Measurements from ENCODE around the gene RFC5.
"Not testable (repeated sequence)": the region's sequence is repeated elsewhere in the genome, so short reads cannot be mapped to it uniquely, and the experiment has no call there.

Gene RFC5

DNA sequence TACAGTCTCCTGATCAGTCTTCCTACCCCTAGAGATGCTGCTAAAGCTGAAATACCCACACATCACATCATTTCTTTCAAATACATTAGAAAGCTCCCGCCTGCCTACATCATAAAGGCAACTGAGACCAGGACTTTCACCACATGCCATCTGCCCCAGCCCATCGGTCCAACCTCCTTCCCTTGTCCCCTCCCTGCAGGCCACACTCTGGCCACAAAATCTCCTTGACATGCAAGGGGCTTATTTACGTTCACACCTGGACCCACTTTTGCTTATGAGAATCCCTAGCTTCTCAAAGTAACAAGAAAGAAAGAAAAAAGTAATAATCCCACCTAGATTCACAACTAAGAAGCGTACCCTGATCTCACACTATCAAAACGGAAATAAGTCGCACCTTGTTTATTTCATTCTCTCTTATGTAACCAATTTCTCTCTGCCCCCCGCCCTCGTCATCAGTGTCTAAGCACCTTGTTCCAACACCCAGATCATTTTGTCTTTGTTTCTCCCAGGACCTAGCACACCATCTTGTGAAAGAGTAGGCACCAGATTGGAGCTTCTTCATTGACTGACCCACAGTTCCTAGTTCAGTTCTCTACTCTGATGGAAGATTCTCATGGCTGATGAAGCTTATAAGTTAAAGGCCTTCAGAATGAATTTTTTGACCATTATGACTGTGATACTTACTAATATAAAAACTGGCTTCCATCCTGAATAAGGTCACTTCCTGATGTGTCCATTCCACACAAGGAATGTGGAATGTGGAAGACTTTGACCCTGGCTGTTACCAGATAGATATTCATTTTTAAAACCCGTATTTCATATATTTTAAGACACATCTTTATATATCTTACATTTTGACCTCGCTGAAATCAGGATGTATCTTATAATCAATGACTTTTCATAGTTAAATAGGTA lies 36.8 kb downstream of the RFC5 start:
- no peak for DNase-seq

DNA sequence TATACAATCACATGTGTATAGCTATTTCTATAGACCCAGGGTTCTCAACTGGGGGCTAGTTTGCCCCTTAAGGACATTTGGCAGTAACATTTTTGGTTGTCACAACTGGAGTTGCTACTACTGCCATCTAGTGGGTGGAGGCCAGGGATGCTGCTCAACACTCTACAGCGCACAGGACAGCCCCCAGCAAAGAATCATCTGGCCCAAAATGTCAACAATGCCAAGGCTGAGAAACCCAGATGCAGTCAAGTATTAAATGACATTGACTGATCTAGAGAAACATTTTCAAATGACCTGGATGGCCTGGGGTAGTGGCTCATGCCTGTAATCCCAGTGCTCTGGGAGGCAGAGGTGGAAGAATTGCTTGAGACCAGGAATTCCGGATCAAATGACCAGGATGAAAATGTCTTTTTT lies 38.6 kb downstream of the RFC5 start:
- peak; percentile 78 for DNase-seq

DNA sequence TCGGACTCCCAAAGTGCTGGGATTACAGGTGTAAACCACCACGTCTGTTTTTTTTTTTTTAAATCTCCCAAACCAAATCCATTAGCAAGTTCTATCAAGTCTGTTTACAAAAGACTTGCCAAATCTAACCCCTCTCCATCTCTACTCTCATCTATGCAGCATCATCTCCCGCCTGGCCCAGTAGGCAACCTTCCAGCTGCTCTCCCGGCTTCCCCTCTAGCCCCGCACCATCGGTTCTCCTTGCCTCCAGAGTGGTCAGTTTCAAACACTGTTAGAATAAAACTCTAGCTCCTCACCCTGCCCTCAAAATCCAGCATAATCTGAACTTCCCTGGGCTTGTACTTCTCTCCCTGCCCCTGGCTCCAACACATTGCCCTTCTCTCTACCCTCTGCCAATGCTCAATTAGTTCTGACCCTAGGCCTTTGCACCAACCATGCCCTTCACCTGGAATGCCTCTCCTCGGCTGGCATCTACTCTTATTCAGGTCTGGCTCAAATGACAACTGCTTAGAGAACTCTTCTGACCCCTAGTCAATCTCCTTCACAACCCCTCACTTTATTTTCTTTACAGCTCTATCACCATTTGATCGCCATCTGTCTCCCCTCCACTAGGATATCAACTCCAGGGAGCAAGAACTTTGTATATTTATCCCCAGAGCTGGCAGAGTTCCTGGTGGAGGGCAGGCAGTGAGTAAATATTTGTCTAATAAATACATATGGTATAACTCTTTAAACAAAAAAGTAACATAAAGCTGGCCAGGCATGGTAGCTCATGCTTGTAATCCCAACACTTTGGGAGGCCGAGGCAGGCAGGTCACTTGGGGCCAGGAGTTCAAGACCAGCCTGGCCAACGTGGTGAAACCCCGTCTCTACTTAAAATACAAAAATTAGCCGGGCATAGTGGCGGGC lies 39.6 kb downstream of the RFC5 start:
- peak; percentile 85 for DNase-seq

DNA sequence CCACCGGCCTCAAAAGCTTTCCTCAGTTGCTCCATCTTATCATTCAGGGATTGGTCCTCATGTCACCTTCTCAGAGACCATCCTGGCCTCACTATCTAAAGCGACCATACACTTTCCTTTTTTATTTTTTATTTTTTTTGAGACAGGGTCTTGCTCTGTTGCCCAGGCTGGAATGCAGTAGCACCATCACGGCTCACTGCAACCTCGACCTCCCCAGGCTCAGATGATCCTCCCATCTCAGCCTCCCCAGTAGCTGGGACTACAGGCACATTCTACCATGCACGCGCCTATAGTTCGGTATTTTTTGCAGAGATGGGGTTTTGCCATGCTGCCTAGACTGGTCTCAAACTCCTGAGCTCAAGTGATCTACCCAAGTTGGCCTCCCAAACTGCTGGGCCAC lies 41.7 kb downstream of the RFC5 start:
- DNase-seq, result no peak

DNA sequence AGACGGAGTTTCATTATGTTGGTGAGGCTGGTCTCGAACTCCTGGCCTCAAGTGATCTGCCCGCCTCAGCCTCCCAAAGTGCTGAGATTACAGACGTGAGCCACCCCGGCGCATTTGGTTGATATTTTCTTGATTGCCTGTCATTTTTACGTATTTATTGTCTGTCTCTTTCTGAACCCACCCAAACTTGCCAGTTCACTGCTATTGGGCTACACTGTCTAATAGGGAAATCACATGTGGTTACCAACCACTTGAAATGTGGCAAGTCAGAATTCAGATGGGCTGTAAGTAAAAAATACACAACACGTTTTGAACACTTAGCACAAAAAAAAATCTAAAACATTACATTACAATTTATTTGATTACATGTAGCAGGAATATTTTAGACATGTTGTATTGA lies 42.4 kb downstream of the RFC5 start:
- peak; percentile 34 for DNase-seq

DNA sequence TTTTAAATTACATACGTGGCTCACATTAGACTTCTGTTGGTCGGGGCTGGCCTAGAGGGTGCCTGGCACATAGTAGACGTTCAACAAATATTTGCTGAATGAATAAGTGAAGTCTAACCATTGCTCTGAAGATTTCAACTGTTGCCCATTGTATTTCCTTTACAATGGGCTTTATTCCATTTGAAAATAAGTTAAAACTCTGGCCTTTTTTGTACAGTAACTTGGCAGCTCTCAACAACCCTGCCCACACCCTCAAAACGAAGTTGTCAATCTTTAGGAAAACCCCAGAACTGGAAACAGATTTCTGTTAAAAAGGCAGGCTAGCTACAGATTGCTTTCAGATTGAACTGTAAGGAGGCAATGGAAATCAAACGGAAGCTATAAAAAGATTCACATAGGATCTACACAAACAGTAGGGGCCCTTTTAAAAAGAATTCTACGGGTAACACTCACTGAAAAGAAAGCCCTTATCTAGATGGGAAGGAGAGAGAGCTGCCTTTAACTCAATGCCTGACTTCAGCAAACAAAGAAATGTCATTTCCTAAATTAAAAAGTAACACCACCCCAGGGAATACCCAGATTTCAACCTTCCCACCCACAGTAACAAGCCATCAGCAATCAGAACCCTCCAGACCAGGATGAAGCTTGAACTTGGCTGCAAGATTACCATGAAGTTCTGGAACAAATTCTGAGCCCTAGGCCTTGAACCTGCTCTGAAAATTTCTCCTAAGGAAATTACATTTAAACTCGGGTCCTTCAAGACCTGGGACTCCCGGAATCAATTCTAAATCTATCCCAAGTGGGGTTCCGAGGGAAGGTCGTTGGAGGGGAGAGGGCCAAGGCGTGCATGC lies 43.1 kb downstream of the RFC5 start:
- peak; percentile 54 for DNase-seq

DNA sequence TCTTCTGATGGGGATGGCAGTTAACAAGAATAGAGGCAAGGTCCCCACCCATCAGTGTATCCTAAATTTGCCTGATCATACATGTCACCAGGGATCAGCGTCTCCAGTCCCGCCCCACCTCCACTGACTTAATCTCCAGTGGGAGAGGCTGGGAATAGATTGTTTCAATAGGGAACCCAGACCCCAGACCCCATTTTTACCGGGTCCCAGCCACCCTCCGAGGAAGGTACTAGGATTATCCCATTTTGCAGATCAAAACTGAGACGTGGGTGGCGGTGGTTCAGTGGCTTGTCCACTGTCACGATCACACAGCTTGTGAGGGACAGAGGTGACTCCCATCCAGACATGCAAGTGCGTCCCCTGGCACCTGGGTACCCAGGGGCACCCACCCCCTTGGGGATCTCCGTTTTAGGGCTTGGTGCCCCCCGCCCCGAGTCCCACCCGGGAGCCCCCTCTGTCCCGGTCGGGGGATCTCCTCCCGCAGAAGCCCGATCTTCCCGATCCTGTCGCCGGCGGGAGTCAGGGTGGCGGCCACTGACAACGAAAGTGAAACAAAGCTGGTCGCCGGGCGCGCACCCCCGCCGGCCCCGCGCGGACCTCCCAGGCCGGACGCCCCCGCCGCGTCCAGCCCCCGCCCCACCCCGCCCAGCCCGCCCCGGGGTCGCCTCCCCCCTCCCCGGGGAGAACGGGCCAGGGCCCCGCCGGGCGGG lies 44.0 kb downstream of the RFC5 start:
- peak; percentile 75 for DNase-seq

DNA sequence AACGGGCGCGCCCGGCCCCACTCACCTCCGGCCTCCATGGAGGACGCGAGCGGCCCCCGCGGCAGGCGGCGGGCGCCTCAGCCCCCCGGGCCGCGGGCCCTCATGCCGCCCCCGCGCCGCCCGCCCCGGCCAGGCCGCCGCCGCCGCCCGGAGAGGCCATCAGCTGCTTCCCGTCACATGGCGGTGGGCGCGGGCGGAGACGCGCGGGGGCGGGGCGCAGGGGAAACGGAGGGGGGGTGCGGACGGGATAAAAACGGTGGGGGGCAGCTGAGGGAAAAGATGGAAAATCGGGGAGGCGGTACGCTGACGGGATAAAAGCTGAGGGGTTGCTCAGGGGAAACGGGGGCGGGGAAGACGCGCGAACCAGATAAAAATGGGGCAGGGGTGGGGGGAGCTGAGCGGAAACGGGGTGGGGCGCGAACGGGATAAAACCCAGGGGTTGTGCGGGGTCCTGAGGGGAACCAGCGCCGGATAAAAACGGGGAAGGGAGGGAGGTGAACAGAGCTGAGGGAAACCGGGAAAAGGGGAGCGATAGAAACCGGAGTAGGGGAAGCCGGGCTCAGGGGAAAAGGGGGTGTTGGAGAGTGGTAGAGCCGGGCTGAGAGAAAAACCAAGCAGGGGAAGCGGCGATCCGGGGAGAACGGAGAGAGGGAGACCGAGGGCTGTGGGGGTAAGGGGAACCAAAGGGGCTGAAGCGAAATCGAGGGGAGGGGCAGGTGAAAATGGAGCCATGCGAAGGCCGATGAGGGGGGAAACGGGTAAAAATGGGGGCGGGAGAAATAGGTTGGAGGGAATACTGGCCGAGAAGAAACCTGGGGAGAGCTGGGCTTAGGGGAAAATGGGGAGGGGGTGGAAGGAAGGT lies 44.7 kb downstream of the RFC5 start, which contains the start of gene WSB2:
TSS of gene WSB2 (minus strand) at position 169 of the 862 bp plus-strand sequence. CDS start at position 38, 131 bp downstream.
- peak; percentile 77 for DNase-seq

DNA sequence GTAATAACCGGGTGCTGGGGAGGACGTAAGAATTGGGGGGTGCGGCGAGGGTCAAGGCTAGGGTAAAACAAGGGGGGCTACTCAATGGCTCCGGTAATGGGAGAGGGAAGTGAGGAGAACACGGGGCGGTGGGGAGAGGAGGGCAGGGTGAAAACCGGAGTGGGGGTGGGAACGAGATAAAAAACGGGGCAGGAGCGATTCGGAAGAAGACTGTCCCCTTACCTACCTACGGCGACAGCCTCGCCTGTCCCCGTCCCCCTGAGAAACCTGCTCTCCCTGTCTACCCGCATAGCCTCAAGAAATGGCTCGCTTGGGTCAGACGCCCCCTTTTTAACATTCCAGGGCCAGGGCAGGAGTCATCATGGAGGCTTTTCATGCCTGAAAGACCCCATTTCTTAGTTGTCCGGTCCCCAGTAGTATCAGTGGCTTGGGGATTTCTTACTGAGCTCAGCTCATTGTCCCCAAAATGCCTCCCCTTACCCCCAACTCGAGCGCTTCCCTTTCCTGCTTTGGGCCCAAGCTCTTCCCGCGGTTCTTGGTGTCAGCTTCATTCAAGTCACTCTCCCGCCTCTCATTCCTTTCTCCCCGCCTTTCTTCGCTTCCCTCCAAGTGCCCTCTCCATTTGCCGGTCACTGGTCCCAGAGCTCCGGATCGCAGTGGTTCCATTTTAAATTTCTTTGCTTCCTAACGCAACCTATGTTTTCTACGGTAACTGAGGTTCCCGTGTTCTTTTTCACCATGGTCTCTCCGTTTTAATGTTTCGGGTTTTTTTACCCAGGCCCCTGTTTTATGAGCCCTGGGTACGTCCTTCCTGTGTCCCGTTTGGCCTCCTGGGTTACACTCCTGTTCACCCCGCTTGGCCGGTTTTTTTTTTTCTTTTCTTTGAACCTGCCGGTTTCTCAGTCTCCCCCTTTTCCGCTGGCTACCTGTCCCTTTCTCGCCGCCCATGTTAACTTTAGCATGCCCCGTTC lies 45.7 kb downstream of the RFC5 start:
- peak; percentile 85 for DNase-seq

DNA sequence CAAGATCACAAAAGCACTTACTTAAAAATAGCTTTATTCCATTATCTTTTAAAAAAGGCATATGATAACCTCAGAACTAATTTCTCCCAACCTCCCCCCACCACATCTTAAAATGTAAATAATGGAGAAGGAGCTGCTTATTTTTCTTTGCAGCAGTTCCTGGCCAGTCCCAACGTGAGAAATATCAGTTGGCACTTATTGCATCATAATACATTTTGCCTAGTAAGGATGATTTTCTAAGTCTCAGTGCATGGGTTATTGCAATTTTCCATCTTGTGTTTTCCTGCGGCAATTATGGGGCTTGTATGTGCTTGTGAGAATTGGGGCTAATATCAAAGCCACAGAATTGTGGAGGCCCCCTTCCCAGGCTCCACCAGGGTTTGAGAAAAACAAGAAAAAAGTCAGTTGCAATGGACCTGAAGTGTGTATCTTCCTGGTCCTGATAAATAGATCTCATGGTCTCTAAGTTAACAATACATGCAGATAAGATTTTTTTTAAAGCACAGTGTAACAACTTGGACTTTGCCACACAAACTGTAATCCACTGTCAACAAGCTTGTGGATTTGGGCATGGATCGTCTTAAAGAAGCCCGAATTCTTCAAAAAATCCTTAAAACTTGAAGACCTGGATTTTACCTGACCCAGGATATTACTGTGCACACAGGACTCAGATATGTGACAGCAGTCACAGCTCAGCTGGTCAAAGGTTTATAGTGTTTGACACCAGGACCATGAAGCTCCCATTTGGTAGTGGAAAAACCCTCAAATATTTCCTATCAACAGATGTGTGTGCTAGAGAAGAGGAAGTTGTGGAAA lies 47.3 kb downstream of the RFC5 start:
- DNase-seq, result no peak

DNA sequence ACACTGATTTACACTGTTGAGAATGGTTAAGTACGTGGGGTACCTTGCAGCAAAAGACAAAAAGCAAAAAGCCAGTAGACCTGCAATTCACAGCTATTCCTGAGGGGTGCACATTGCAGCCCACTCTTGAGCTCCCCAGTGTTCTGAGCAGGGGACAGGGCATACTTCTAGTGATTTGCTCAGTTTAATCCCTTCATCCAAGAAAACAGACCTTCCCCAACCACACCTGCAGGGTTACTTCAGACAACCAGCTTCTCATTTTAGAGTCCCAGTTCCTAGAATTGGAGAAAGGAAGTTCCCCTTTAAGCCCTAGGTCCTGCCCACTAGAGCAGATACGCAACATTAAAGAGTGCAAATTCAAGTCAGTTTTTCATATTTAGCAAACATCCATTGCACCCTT lies 48.1 kb downstream of the RFC5 start:
- peak; percentile 22 for DNase-seq

DNA sequence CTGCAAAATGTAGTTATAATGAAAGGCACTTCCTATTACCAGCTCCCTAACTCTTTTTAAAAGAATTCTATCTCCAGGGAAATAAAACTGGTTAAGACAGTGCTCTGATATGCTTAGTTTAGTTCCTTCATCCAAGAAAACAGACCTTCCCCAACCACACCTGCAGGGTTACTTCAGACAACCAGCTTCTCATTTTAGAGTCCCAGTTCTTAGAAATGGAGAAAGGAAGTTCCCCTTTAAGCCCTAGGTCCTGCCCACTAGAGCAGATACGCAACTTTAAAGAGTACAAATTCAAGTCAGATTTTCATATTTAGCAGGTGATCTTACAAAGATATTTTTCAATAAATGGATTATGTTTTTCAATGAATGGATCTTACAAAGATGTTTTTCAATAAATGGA lies 48.9 kb downstream of the RFC5 start:
- no peak for DNase-seq

DNA sequence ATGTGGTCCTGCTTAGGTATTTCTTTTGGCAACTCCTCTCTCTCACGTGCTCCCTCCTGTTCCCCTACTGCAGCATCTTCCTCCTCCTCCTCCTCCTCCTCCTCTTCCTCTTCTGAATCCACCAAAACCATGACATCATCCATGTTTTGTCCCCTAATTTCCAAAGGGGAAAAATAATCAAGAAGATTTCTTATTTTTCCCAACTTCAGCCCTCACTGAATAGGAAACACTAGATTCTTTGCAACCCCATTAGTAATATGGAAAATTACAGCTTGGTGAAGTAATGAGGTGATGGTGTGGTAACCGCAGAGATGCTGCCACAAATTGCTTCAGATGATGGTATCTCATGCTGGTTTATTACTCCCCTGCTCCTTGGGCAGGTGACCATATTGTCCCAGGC lies 51.9 kb downstream of the RFC5 start:
- no peak for DNase-seq

DNA sequence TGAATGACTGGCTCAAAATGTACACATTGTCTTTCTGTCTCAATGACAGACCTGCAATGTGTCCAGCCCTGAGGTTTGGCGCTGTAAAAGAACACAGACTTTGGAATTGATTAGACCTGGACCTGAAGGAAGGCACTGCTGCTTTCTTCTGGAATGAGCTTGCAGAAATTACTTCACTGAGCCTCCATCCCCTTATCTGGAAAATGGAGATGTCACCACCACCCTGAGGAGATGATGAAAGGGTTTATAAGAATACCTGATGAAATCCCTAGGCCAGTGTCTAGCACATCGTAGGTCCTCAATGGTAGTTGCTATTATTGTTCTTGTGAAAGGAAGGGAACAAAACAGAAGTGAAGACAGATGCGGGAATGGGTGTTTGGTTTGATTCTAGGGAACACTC lies 54.1 kb downstream of the RFC5 start:
- DNase-seq, result no peak

DNA sequence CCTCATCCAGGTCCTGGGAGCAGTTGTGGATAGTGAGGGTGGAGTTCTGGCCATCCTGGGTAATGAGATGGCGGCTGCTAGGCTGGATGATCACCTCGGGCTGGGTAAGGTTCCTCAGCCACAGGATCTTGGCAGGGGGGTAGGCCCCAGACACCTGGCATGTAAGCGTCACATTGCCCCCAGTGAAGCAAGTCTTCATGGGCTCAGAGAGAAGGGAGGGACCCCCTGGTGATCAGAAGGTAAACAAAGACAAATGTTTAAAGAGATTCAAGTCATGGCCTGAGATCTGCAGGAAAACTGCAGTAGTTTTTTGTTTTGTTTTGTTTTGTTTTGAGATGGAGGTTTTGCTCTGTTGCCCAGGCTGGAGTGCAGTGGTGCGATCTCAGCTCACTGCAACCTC lies 57.3 kb downstream of the RFC5 start:
- DNase-seq, result no peak

DNA sequence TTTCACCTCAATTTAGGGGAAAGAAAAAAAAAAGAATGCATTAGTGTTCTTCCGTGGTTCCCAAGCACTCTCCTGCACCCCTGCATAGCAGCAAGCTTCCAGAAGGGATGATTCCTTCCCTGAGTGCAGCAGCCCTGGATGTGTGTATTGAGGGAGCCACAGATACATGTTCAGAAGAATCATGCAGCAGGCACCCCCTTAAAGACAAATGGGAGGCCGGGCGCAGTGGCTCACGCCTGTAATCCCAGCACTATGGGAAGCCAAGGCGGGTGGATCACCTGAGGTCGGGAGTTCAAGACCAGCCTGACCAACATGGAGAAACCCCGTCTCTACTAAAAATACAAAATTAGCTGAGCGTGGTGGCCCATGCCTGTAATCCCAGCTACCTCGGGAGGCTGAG lies 65.0 kb downstream of the RFC5 start:
- not testable (repeated sequence) for DNase-seq
